Measurements from ENCODE around the gene SPDYA.

Gene SPDYA

DNA sequence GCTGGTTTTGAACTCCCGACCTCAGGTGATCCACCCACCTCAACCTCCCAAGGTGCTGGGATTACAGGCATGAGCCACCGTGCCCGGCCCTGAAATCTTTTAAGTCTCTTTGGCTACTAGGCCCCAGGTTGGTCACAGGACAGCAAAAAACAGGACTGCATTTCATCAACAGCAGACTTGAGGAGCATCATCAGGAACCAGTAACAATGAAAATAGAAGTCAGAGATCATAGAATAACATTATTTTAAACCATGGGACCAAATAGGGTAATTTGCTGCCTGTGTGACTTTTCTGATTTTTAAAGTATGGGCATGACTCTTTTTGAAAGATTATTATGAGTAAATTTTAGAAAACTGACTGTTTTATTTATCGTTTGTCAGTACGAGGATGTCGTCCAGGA is 34.2 kb upstream of the SPDYA start:
- H2AK5ac ChIP-seq (ENCODE audit: low read length), result no peak overlapping the region
- no peak overlapping the region for H3K23ac ChIP-seq (ENCODE audit: low read length)
- H3K27me3 ChIP-seq (ENCODE audit: insufficient read depth, low read length), result no peaks in the 10 kb centered on the region
- H4K12ac ChIP-seq (ENCODE audit: low read depth, low read length), result no peak overlapping the region
- no peak overlapping the region for H2BK5ac ChIP-seq (ENCODE audit: low read depth, low read length, poor library complexity)
- no peak overlapping the region for H3K9ac ChIP-seq (ENCODE audit: low read length)
- H3K4me1 ChIP-seq (ENCODE audit: control insufficient read depth in 1 of 2, insufficient read depth in 2 of 2, low read length in 2 of 2), result no peaks in the 10 kb centered on the region
- DNase-seq, result no peak
- no peak overlapping the region for H4K91ac ChIP-seq (ENCODE audit: low read depth, low read length)
- H3K27ac ChIP-seq (ENCODE audit: low read depth, low read length), result no peak overlapping the region
- H2AFZ ChIP-seq (ENCODE audit: insufficient read depth, low read length, poor library complexity), result no peak overlapping the region
- H3K9me3 ChIP-seq (ENCODE audit: insufficient read depth, low read depth, low read length), result no peaks in the 10 kb centered on the region
- no peak overlapping the region for H4K8ac ChIP-seq (ENCODE audit: low read depth, low read length)
- peak overlapping the region; percentile 83 for H3K4ac ChIP-seq (ENCODE audit: low read depth, low read length)
- H3K4me3 ChIP-seq (ENCODE audit: low read depth, low read length), result no peak overlapping the region
- no peak overlapping the region for H3K18ac ChIP-seq (ENCODE audit: low read length)
- H3K79me2 ChIP-seq (ENCODE audit: control insufficient read depth, insufficient read depth, low read length, poor library complexity), result peaks cover 11% of the 10 kb centered on the region
- no peaks in the 10 kb centered on the region for H3K79me1 ChIP-seq (ENCODE audit: low read length)
- H3K36me3 ChIP-seq (ENCODE audit: control insufficient read depth in 1 of 2, insufficient read depth in 2 of 2, low read length in 2 of 2), result peaks cover 14 to 18% of the 10 kb centered on the region in 2 experiments
- H3K14ac ChIP-seq (ENCODE audit: low read length), result no peak overlapping the region
- no peak overlapping the region for H2BK120ac ChIP-seq (ENCODE audit: insufficient read depth, low read length, poor library complexity)
- WGBS (ENCODE audit: extremely low coverage, insufficient coverage, insufficient read length), result no CpG with 5 or more reads among the region's 6 CpGs
- H2BK12ac ChIP-seq (ENCODE audit: low read length), result no peak overlapping the region
- H3K4me2 ChIP-seq (ENCODE audit: low read length), result no peak overlapping the region

- Histone ChIP-seq H3K4me1 (ENCODE audit: control insufficient read depth in 1 of 2, insufficient read depth in 2 of 2, low read length in 2 of 2) (no peaks in the 10 kb centered on the region), H4K8ac (ENCODE audit: low read depth, low read length) (no peak overlapping the region), H4K12ac (ENCODE audit: low read depth, low read length) (no peak overlapping the region), H3K4me3 (ENCODE audit: low read depth, low read length) (no peak overlapping the region), H2BK120ac (ENCODE audit: insufficient read depth, low read length, poor library complexity) (no peak overlapping the region), H3K79me1 (ENCODE audit: low read length) (no peaks in the 10 kb centered on the region), H3K4ac (ENCODE audit: low read depth, low read length) (peak overlapping the region; percentile 55), H3K79me2 (ENCODE audit: control insufficient read depth, insufficient read depth, low read length, poor library complexity) (peaks cover 10% of the 10 kb centered on the region), H3K36me3 (ENCODE audit: control insufficient read depth in 1 of 2, insufficient read depth in 2 of 2, low read length in 2 of 2) (peaks cover 15 to 22% of the 10 kb centered on the region in 2 experiments), H3K23ac (ENCODE audit: low read length) (no peak overlapping the region), H2AFZ (ENCODE audit: insufficient read depth, low read length, poor library complexity) (no peak overlapping the region), H4K91ac (ENCODE audit: low read depth, low read length) (no peak overlapping the region), H2AK5ac (ENCODE audit: low read length) (no peak overlapping the region), H3K9me3 (ENCODE audit: insufficient read depth, low read depth, low read length) (no peaks in the 10 kb centered on the region), H3K14ac (ENCODE audit: low read length) (no peak overlapping the region), H2BK5ac (ENCODE audit: low read depth, low read length, poor library complexity) (no peak overlapping the region), H3K27me3 (ENCODE audit: insufficient read depth, low read length) (no peaks in the 10 kb centered on the region), H3K9ac (ENCODE audit: low read length) (no peak overlapping the region), H3K27ac (ENCODE audit: low read depth, low read length) (no peak overlapping the region), H2BK12ac (ENCODE audit: low read length) (no peak overlapping the region), H3K4me2 (ENCODE audit: low read length) (no peak overlapping the region), H3K18ac (ENCODE audit: low read length) (peak overlapping the region; percentile 45)
- DNase-seq, result no peak
- WGBS (ENCODE audit: extremely low coverage, insufficient coverage, insufficient read length), result no CpG with 5 or more reads among the region's 5 CpGs
Measured at GRCh38 chr2:28778392-28778791, 32.2 kb upstream of the SPDYA start.

- Histone ChIP-seq H3K9me3 (ENCODE audit: insufficient read depth, low read depth, low read length) (no peaks in the 10 kb centered on the region), H3K36me3 (ENCODE audit: control insufficient read depth in 1 of 2, insufficient read depth in 2 of 2, low read length in 2 of 2) (peaks cover 17 to 23% of the 10 kb centered on the region in 2 experiments), H2BK12ac (ENCODE audit: low read length) (no peak overlapping the region), H3K4me3 (ENCODE audit: low read depth, low read length) (no peak overlapping the region), H4K12ac (ENCODE audit: low read depth, low read length) (no peak overlapping the region), H3K23ac (ENCODE audit: low read length) (no peak overlapping the region), H4K91ac (ENCODE audit: low read depth, low read length) (no peak overlapping the region), H3K79me1 (ENCODE audit: low read length) (no peaks in the 10 kb centered on the region), H2AK5ac (ENCODE audit: low read length) (no peak overlapping the region), H2AFZ (ENCODE audit: insufficient read depth, low read length, poor library complexity) (no peak overlapping the region), H3K4me1 (ENCODE audit: control insufficient read depth in 1 of 2, insufficient read depth in 2 of 2, low read length in 2 of 2) (no peaks in the 10 kb centered on the region), H3K18ac (ENCODE audit: low read length) (no peak overlapping the region), H2BK5ac (ENCODE audit: low read depth, low read length, poor library complexity) (no peak overlapping the region), H3K14ac (ENCODE audit: low read length) (no peak overlapping the region), H3K27me3 (ENCODE audit: insufficient read depth, low read length) (no peaks in the 10 kb centered on the region), H3K27ac (ENCODE audit: low read depth, low read length) (no peak overlapping the region), H3K4me2 (ENCODE audit: low read length) (no peak overlapping the region), H4K8ac (ENCODE audit: low read depth, low read length) (no peak overlapping the region), H3K9ac (ENCODE audit: low read length) (no peak overlapping the region), H2BK120ac (ENCODE audit: insufficient read depth, low read length, poor library complexity) (no peak overlapping the region), H3K79me2 (ENCODE audit: control insufficient read depth, insufficient read depth, low read length, poor library complexity) (peaks cover 10% of the 10 kb centered on the region), H3K4ac (ENCODE audit: low read depth, low read length) (no peak overlapping the region)
- WGBS (ENCODE audit: extremely low coverage, insufficient coverage, insufficient read length), result no CpG with 5 or more reads among the region's 2 CpGs
- DNase-seq, result no peak
Measured at GRCh38 chr2:28779001-28779400, 31.6 kb upstream of the SPDYA start.

DNA sequence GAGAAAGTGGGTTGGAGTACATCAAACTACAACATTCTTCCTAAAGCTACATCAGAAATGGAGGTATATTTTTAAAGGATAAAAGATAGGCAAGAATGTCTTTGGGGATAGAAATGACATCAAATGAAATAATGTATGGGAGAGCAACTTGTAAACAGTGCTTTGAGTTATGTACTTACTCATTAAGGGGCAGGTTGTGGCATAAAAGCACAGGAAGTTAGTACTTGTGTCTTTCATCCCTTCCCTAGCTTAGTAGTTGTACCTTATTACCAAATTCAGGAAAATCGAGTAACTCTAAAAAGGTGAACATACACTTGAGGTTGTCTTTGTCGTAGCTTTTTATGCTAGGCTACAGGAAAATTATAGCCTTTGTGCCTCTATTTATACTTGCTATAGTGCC is 30.1 kb upstream of the SPDYA start:
- Histone ChIP-seq H3K79me2 (ENCODE audit: control insufficient read depth, insufficient read depth, low read length, poor library complexity) (peaks cover 2% of the 10 kb centered on the region), H4K12ac (ENCODE audit: low read depth, low read length) (no peak overlapping the region), H3K9me3 (ENCODE audit: insufficient read depth, low read depth, low read length) (no peaks in the 10 kb centered on the region), H3K4me2 (ENCODE audit: low read length) (no peak overlapping the region), H3K9ac (ENCODE audit: low read length) (no peak overlapping the region), H2AFZ (ENCODE audit: insufficient read depth, low read length, poor library complexity) (no peak overlapping the region), H2BK5ac (ENCODE audit: low read depth, low read length, poor library complexity) (no peak overlapping the region), H2BK12ac (ENCODE audit: low read length) (no peak overlapping the region), H4K91ac (ENCODE audit: low read depth, low read length) (no peak overlapping the region), H3K18ac (ENCODE audit: low read length) (no peak overlapping the region), H3K36me3 (ENCODE audit: control insufficient read depth in 1 of 2, insufficient read depth in 2 of 2, low read length in 2 of 2) (peaks cover 25 to 29% of the 10 kb centered on the region in 2 experiments), H3K4me3 (ENCODE audit: low read depth, low read length) (no peak overlapping the region), H4K8ac (ENCODE audit: low read depth, low read length) (no peak overlapping the region), H3K4me1 (ENCODE audit: control insufficient read depth in 1 of 2, insufficient read depth in 2 of 2, low read length in 2 of 2) (no peaks in the 10 kb centered on the region), H3K79me1 (ENCODE audit: low read length) (no peaks in the 10 kb centered on the region), H3K4ac (ENCODE audit: low read depth, low read length) (no peak overlapping the region), H3K23ac (ENCODE audit: low read length) (no peak overlapping the region), H2AK5ac (ENCODE audit: low read length) (no peak overlapping the region), H3K27me3 (ENCODE audit: insufficient read depth, low read length) (no peaks in the 10 kb centered on the region), H3K14ac (ENCODE audit: low read length) (no peak overlapping the region), H3K27ac (ENCODE audit: low read depth, low read length) (no peak overlapping the region), H2BK120ac (ENCODE audit: insufficient read depth, low read length, poor library complexity) (no peak overlapping the region)
- WGBS (ENCODE audit: extremely low coverage, insufficient coverage, insufficient read length), result no CpG with 5 or more reads among the region's 2 CpGs
- DNase-seq, result no peak

Measured in trophoblast cell (in vitro differentiated cells and primary cell).